Measurements from ENCODE around the gene NUDT5.
"Not testable (repeated sequence)": the region's sequence is repeated elsewhere in the genome, so short reads cannot be mapped to it uniquely, and the experiment has no call there.

NUDT5 gene

GRCh38 chr10:12195603-12196506 is at the start of gene NUDT5, which contains the start of gene CDC123:
Gene NUDT5 (minus strand): TSS chr10:12195891. CDS start chr10:12186291, 9,600 bp downstream.
Gene CDC123 (plus strand): TSS chr10:12196188. CDS start chr10:12196246, 58 bp downstream.
- DNase-seq (ENCODE audit: low read depth in 2 of 2, low spot score in 1 of 2), result peak; percentile 58 to 61

- no peak for DNase-seq (ENCODE audit: low read depth in 2 of 2, low spot score in 1 of 2)
Observed at GRCh38 chr10:12243864-12244620, 48.4 kb upstream of the NUDT5 start.

- DNase-seq (ENCODE audit: low read depth in 2 of 2, low spot score in 1 of 2), result no peak
Observed at GRCh38 chr10:12241810-12242529, 46.3 kb upstream of the NUDT5 start.

GRCh38 chr10:12238821-12239220 is 43.1 kb upstream of the NUDT5 start:
- DNase-seq (ENCODE audit: low read depth in 2 of 2, low spot score in 1 of 2), result no peak

- DNase-seq (ENCODE audit: low read depth in 2 of 2, low spot score in 1 of 2), result no peak
Observed at GRCh38 chr10:12237265-12238220, 41.9 kb upstream of the NUDT5 start.

GRCh38 chr10:12235796-12236195 is 40.1 kb upstream of the NUDT5 start:
- DNase-seq (ENCODE audit: low read depth in 2 of 2, low spot score in 1 of 2), result no peak

- DNase-seq (ENCODE audit: low read depth in 2 of 2, low spot score in 1 of 2), result no peak
Observed at GRCh38 chr10:12235116-12235694, 39.5 kb upstream of the NUDT5 start.

GRCh38 chr10:12234687-12235086 is 39.0 kb upstream of the NUDT5 start:
- DNase-seq (ENCODE audit: low read depth in 2 of 2, low spot score in 1 of 2), result not testable (repeated sequence)

- no peak for DNase-seq (ENCODE audit: low read depth in 2 of 2, low spot score in 1 of 2)
Observed at GRCh38 chr10:12228851-12229250, 33.2 kb upstream of the NUDT5 start.

- not testable (repeated sequence) for DNase-seq (ENCODE audit: low read depth in 2 of 2, low spot score in 1 of 2)
Observed at GRCh38 chr10:12226438-12226837, 30.7 kb upstream of the NUDT5 start.

GRCh38 chr10:12225444-12225843 is 29.8 kb upstream of the NUDT5 start:
- DNase-seq (ENCODE audit: low read depth in 2 of 2, low spot score in 1 of 2), result no peak

- DNase-seq (ENCODE audit: low read depth in 2 of 2, low spot score in 1 of 2), result no peak
Observed at GRCh38 chr10:12221323-12222298, 25.9 kb upstream of the NUDT5 start.

GRCh38 chr10:12218991-12219390 is 23.3 kb upstream of the NUDT5 start:
- DNase-seq (ENCODE audit: low read depth in 2 of 2, low spot score in 1 of 2), result no peak

- DNase-seq (ENCODE audit: low read depth in 2 of 2, low spot score in 1 of 2), result no peak
Observed at GRCh38 chr10:12214763-12215218, 19.1 kb upstream of the NUDT5 start.

- DNase-seq (ENCODE audit: low read depth in 2 of 2, low spot score in 1 of 2), result no peak
Observed at GRCh38 chr10:12214093-12214492, 18.4 kb upstream of the NUDT5 start.

- DNase-seq (ENCODE audit: low read depth in 2 of 2, low spot score in 1 of 2), result no peak
Observed at GRCh38 chr10:12213621-12214020, 17.9 kb upstream of the NUDT5 start.

- DNase-seq (ENCODE audit: low read depth in 2 of 2, low spot score in 1 of 2), result no peak
Observed at GRCh38 chr10:12212454-12212853, 16.8 kb upstream of the NUDT5 start.

GRCh38 chr10:12208460-12208859 is 12.8 kb upstream of the NUDT5 start:
- no peak for DNase-seq (ENCODE audit: low read depth in 2 of 2, low spot score in 1 of 2)

- no peak for DNase-seq (ENCODE audit: low read depth in 2 of 2, low spot score in 1 of 2)
Observed at GRCh38 chr10:12207114-12207513, 11.4 kb upstream of the NUDT5 start.

Measured in stimulated activated CD8-positive, alpha-beta memory T cell treated with anti-CD3 and anti-CD28 coated beads, Interleukin-4, amount 100 ng/mL, for 4 hours (primary cell).